Activated naive CD4-positive, alpha-beta T cell treated with anti-CD3 and anti-CD28 coated beads for 36 hours (primary cell): ENCODE measurements around the gene DEK. TPM values are rescaled to one million over a fixed set of nuclear protein-coding genes. Genes with fewer than 3 reads are reported as not detected.
"Not testable (repeated sequence)": the region's sequence is repeated elsewhere in the genome, so short reads cannot be mapped to it uniquely, and the experiment has no call there.

Experiments used
- CTCF ChIA-PET: fragments of 350-600 bp; sonication (Branson Sonifier 250); formaldehyde crosslinking; loops from one replicate; lab custom pipeline; 2021; ENCODE audit warnings: antibody characterized with exemption; lab: Charles Lee
- DNase-seq: peaks from one replicate; pipeline ENCODE4 v3.0.0-alpha.2; 2020
- H3K27ac Mint-ChIP-seq: one replicate; pipeline ENCODE4 v1.8.0; 2021; ENCODE audit warnings: mild to moderate bottlenecking, mixed read lengths
- H3K27me3 Mint-ChIP-seq: one replicate; pipeline ENCODE4 v1.8.0; 2021; ENCODE audit warnings: low read depth, mixed read lengths
- H3K36me3 Mint-ChIP-seq: one replicate; pipeline ENCODE4 v1.8.0; 2021; ENCODE audit warnings: low read depth, mixed read lengths
- H3K4me1 Mint-ChIP-seq: one replicate; pipeline ENCODE4 v1.8.0; 2021; ENCODE audit warnings: low read depth, mixed read lengths
- H3K4me3 Mint-ChIP-seq: one replicate; pipeline ENCODE4 v1.8.0; 2021; ENCODE audit warnings: mild to moderate bottlenecking, moderate library complexity, mixed read lengths
- H3K9me3 Mint-ChIP-seq: one replicate; pipeline ENCODE4 v1.8.0; 2021; ENCODE audit warnings: mixed read lengths
- intact Hi-C: fragments of 100-400 bp; cut with micrococcal nuclease; formaldehyde crosslinking; loops from one replicate; pipeline ENCODE4 v1.15.1; 2023
- total RNA-seq, 2 experiments: library from RNA; stranded (reverse); gene quantifications; one replicate each; pipeline ENCODE4 v1.2.3, GENCODE V29; 2021

The DEK gene
- total RNA-seq, 2 experiments from 2014 or later = 200 to 203 TPM

DNA sequence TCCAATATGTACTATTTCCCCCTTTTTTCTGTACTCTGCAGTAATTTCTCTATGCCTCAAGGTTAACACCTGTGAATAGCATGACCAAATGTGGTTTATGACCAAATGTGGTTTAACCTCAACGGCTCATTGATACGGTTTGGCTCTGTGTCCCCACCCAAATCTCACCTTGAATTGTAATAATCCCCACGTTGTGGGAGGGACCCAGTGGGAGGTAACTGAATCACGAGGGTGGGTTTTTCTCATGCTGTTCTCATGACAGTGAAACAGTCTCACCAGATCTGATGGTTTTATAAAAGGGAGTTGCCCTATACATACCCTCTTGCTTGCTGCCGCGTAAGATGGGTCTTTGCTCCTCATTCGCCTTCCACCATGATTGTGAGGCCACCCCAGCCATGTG is 18.7 kb downstream of the DEK start:
- H3K9me3 Mint-ChIP-seq = no peaks in the 10 kb centered on the region
- CTCF ChIA-PET = no interaction called here
- intact Hi-C loops = no loop called here
- peaks cover 55% of the 10 kb centered on the region for H3K4me1 Mint-ChIP-seq
- DNase-seq = no peak
- no peak overlapping the region for H3K4me3 Mint-ChIP-seq
- no peak overlapping the region for H3K27ac Mint-ChIP-seq
- H3K27me3 Mint-ChIP-seq = no peaks in the 10 kb centered on the region
- H3K36me3 Mint-ChIP-seq = peaks cover 78% of the 10 kb centered on the region

DNA sequence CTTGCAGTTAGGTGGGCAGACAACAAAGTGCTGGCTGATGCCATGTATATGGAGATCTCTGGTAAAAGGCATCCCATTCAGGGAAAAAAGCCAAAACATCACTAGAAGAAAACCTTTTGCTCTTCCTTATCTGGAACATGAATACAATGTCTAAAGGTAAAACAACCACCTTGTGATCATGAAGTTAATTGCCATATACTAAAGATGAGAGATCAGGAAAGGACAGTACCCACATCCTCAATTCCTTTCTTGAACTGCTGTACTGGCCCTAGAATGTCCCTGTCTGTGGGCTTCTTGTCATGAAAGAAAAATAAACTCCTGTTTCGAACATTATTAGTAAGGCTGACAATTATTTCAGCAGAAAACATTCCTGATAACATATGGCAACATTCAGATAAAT is 19.3 kb downstream of the DEK start:
- CTCF ChIA-PET = no interaction called here
- intact Hi-C loops = no loop called here
- H3K27me3 Mint-ChIP-seq = no peaks in the 10 kb centered on the region
- H3K36me3 Mint-ChIP-seq = peaks cover 78% of the 10 kb centered on the region
- peaks cover 55% of the 10 kb centered on the region for H3K4me1 Mint-ChIP-seq
- no peaks in the 10 kb centered on the region for H3K9me3 Mint-ChIP-seq
- no peak overlapping the region for H3K4me3 Mint-ChIP-seq
- no peak overlapping the region for H3K27ac Mint-ChIP-seq
- DNase-seq = no peak

DNA sequence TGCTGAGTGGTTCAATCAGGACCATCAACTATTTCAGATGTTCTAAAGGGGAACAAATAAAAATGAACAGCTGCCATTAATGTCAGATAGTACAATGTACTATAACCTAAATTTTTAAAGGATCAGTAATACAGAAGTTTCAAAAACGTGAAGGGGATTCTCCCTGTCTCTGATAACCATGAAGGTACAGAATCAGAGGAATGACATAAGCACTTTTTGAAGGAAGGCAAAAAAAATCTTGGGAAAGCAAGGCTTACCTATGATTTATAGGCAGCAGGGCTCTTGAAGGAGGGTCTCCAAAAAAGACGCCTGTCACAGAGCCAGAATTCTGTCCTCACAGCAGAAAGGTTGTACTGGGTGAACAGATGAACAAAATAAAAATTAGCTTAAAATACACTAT is 20.1 kb downstream of the DEK start:
- H3K27ac Mint-ChIP-seq = no peak overlapping the region
- H3K4me1 Mint-ChIP-seq = peaks cover 51% of the 10 kb centered on the region
- H3K36me3 Mint-ChIP-seq = peaks cover 74% of the 10 kb centered on the region
- no peak overlapping the region for H3K4me3 Mint-ChIP-seq
- no peak for DNase-seq
- intact Hi-C loops = loop anchor here (5.0 kb wide), 1 partner anchor 542 kb away; no protein-coding TSS in a partner anchor
- no peaks in the 10 kb centered on the region for H3K9me3 Mint-ChIP-seq
- CTCF ChIA-PET = interaction anchor here (0.6 kb wide), 1 partner anchor 41 kb away, joined by 5 read pairs; no protein-coding TSS in a partner anchor
- no peaks in the 10 kb centered on the region for H3K27me3 Mint-ChIP-seq

DNA sequence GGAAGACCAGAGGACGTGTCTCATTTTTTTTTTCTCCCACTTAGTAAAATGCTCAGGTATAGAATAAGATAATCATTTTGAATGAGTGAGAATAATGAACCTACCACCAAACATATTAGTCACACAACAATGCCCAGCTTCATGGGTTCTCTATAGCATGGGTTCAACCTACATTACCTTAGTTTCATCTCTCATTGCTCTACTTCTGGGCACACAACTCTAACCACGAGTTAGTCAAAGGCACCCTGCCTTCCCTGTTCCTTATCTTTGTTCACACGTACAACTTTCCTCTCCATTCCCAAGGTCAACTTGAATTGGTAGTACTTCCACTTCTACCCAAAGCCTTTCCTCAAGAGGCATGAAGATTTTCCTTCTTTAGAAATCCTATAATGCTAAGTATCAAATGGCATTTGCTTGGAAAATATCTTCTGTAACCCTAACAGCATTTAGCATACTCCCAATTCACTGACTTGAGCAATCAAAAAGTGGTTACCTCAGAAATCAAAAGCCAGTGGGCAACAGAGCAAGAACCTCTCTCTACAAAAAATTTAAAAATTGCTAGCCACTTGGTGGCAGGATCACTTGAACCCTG is 20.9 kb downstream of the DEK start:
- CTCF ChIA-PET = no interaction called here
- peaks cover 73% of the 10 kb centered on the region for H3K36me3 Mint-ChIP-seq
- no peak overlapping the region for H3K27ac Mint-ChIP-seq
- intact Hi-C loops = loop anchor here (5.0 kb wide), 1 partner anchor 541 kb away; no protein-coding TSS in a partner anchor
- DNase-seq = no peak
- H3K9me3 Mint-ChIP-seq = no peaks in the 10 kb centered on the region
- peaks cover 50% of the 10 kb centered on the region for H3K4me1 Mint-ChIP-seq
- H3K4me3 Mint-ChIP-seq = no peak overlapping the region
- H3K27me3 Mint-ChIP-seq = no peaks in the 10 kb centered on the region

DNA sequence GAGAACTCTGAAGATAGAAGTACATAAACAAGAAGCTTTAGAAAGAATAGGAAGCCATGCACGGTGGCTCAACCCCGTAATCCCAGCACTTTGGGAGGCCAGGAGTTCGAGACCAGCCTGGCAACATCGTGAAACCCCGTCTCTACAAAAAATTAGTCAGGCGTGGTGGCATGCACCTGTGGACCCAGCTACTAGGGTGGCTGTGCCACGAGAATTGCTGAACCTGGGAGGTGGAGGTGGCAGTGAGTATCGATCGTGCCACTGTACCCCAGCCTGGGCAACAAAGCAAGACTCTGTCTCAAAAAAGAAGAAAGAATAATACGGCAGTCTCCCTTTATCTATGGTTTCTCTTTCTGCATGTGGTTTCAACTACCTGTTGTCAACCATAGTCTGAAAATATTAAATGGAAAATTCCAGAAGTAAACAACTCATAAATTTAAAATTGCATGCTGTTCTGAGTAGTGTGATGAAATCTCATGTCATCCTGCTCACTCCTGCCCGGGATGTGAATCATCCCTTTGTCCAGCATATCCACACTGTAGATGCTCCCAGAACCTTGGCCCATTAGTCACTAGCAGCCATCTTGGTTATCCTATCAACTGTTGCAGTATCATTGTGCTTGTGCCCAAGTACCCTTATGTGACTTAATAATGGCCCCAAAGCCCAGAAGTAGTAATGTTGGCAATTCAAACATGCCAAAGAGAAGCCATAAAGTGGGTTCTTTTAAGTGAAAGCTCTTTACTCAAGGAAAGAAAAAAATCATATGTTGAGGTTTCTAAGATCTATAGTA is 22.1 kb downstream of the DEK start:
- no peaks in the 10 kb centered on the region for H3K27me3 Mint-ChIP-seq
- peak overlapping the region; percentile 42 for H3K4me3 Mint-ChIP-seq
- H3K36me3 Mint-ChIP-seq = peaks cover 73% of the 10 kb centered on the region
- no peak for DNase-seq
- intact Hi-C loops = loop anchor here (5.0 kb wide), 1 partner anchor 540 kb away; no protein-coding TSS in a partner anchor
- H3K27ac Mint-ChIP-seq = no peak overlapping the region
- peaks cover 50% of the 10 kb centered on the region for H3K4me1 Mint-ChIP-seq
- CTCF ChIA-PET = interaction anchor here (0.8 kb wide), 1 partner anchor 9 kb away, joined by 3 read pairs; no protein-coding TSS in a partner anchor
- no peaks in the 10 kb centered on the region for H3K9me3 Mint-ChIP-seq

DNA sequence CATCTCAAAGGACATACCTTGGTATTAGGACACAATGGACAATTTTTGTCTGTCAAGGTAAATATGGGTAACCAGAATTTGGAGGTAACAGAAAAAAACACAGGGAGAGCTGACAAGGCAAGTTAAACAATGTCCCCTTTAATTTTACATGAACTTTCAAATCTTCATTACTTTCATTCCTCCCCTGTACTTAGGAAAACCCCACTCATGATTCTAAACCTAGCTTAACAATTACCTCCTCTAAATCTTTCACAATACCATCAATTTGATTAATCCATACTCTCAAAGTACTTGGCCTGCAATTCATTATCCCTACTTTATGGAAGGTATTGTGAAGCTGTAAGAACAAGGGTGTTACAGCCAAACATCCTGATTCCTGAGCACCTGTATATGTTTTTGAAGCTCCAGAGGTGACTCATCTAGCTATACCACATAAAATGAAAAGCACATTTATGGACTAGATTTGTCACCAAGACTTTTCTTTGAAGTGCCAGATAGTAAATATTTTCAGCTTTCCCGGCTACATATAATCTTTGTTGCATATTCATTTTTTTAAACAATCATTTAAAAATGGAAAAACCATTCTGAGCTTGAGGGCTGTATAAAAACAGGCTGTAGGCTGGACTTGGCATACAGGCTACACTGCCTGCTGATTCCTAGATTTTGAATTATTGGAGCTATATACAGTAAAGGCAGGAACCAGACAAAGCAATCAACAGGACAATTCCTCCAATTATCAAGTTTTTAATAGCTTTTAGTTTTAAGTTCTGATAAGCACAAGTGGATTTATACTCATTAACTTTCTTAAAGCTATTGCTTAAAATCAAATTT is 22.9 kb downstream of the DEK start:
- DNase-seq = no peak
- CTCF ChIA-PET = interaction anchor here (0.6 to 0.8 kb wide), 2 partner anchors 10 to 520 kb away, joined by 3 read pairs; no protein-coding TSS in a partner anchor
- H3K36me3 Mint-ChIP-seq = peaks cover 73% of the 10 kb centered on the region
- no peaks in the 10 kb centered on the region for H3K27me3 Mint-ChIP-seq
- H3K4me3 Mint-ChIP-seq = no peak overlapping the region
- no peaks in the 10 kb centered on the region for H3K9me3 Mint-ChIP-seq
- H3K27ac Mint-ChIP-seq = peak overlapping the region; percentile 13
- intact Hi-C loops = loop anchor here (1.0 to 5.0 kb wide), 3 partner anchors 22 to 539 kb away; partner anchors contain the start of genes KDM1B and TPMT
- H3K4me1 Mint-ChIP-seq = peaks cover 45% of the 10 kb centered on the region

DNA sequence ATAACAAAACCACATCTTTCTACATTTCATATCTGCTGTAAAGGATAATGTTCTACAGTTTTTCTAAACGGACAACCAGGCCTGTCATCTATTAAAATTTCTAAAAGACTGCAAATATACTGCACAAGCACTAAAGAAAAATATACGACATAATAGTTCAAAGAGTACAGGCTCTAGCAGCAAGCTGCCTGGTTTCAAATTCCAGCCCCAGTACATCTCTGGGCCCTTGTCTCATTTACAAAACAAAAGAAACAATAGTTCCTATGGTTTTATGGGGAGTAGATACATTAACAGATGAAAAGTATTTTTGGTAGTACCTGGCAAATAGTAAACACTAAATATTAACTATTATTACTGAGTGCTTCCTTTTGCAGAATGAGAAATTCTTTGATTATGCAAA is 24.1 kb downstream of the DEK start:
- no peaks in the 10 kb centered on the region for H3K9me3 Mint-ChIP-seq
- peaks cover 73% of the 10 kb centered on the region for H3K36me3 Mint-ChIP-seq
- no peak overlapping the region for H3K4me3 Mint-ChIP-seq
- CTCF ChIA-PET = interaction anchor here (0.6 kb wide), 1 partner anchor 238 kb away, joined by 3 read pairs; no protein-coding TSS in a partner anchor
- intact Hi-C loops = loop anchor here (2.0 to 5.0 kb wide), 2 partner anchors 85 to 538 kb away; partner anchors contain the start of genes KDM1B and TPMT
- DNase-seq = no peak
- no peak overlapping the region for H3K27ac Mint-ChIP-seq
- no peaks in the 10 kb centered on the region for H3K27me3 Mint-ChIP-seq
- peaks cover 37% of the 10 kb centered on the region for H3K4me1 Mint-ChIP-seq

DNA sequence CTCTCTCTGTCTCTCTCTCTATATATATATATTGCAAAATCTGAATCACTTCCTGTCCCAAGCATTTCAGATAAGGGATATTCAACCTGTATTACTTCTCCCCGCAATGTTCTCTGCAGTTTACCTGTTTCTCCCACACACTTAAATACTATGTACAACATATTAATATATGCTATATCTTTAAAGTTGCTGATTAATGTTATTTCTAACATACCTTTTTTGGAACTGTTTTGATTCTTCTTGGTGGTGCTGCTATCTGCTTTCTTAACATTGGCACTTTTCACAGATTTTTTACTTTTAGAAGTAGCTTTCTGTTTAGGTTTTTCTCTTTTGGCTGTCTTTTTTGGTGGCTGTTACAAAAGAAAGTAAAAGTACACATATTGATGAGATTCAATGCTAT is 27.2 kb downstream of the DEK start:
- DNase-seq = no peak
- intact Hi-C loops = no loop called here
- H3K4me3 Mint-ChIP-seq = no peak overlapping the region
- H3K9me3 Mint-ChIP-seq = peaks cover 17% of the 10 kb centered on the region
- peaks cover 20% of the 10 kb centered on the region for H3K4me1 Mint-ChIP-seq
- CTCF ChIA-PET = no interaction called here
- no peaks in the 10 kb centered on the region for H3K27me3 Mint-ChIP-seq
- H3K27ac Mint-ChIP-seq = no peak overlapping the region
- peaks cover 74% of the 10 kb centered on the region for H3K36me3 Mint-ChIP-seq

DNA sequence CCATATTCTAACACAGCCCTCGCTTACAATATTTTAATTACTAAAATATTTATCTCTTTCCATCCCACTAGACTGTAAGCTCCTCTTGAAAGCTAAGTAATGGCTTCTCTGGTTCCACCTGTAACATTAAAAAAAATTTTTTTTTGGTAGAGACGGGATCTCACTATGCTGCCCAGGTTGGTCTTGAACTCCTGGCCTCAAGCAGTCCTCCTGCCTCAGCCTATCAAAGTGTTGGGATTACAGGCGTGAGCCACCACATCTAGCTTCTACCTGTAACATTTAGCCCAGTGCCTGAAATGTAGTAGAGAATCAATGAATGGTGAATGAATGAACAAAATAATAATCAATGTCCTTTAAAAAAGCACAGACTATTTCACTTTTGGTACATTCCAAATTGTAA is 28.8 kb downstream of the DEK start:
- H3K27ac Mint-ChIP-seq = no peak overlapping the region
- no peak overlapping the region for H3K4me3 Mint-ChIP-seq
- no peaks in the 10 kb centered on the region for H3K27me3 Mint-ChIP-seq
- intact Hi-C loops = no loop called here
- H3K9me3 Mint-ChIP-seq = peaks cover 32% of the 10 kb centered on the region
- DNase-seq = no peak
- CTCF ChIA-PET = no interaction called here
- H3K36me3 Mint-ChIP-seq = peaks cover 81% of the 10 kb centered on the region
- peaks cover 8% of the 10 kb centered on the region for H3K4me1 Mint-ChIP-seq

DNA sequence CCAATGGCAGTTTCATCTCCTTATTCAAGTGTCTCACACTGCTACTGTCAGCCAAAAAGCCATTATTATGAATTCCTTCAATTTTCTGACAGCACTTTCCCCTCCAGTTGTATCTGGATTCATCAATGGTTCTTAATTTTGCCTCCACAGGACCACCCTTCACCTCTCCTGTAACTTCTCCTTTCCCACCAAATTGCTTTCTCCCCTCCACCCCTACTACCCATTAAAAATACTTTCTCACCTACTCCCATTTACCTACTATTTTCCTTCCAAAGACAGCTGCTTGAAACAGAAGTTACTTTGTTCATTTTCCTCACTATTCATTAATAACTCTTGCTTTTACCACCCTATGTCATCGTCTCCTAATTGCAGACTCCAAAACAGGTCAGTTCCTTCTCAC is 29.8 kb downstream of the DEK start:
- H3K4me3 Mint-ChIP-seq = no peak overlapping the region
- no peak overlapping the region for H3K27ac Mint-ChIP-seq
- H3K36me3 Mint-ChIP-seq = peaks cover 90% of the 10 kb centered on the region
- H3K9me3 Mint-ChIP-seq = peaks cover 35% of the 10 kb centered on the region
- intact Hi-C loops = no loop called here
- DNase-seq = no peak
- CTCF ChIA-PET = interaction anchor here (0.7 kb wide), 1 partner anchor 1374 kb away, joined by 3 read pairs; no protein-coding TSS in a partner anchor
- H3K27me3 Mint-ChIP-seq = no peaks in the 10 kb centered on the region
- H3K4me1 Mint-ChIP-seq = peaks cover 8% of the 10 kb centered on the region

DNA sequence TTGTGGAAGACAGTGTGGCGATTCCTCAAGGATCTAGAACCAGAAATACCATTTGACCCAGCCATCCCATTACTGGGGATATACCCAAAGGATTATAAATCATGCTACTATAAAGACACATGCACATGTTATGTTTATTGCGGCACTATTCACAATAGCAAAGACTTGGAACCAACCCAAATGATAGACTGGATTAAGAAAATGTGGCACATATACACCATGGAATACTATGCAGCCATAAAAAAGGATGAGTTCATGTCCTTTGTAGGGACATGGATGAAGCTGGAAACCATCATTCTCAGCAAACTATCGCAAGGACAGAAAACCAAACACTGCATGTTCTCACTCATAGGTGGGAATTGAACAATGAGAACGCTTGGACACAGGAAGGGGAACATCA is 30.6 kb downstream of the DEK start:
- intact Hi-C loops, H3K4me3 Mint-ChIP-seq, DNase-seq, H3K4me1 Mint-ChIP-seq, CTCF ChIA-PET, H3K27me3 Mint-ChIP-seq, H3K27ac Mint-ChIP-seq: not testable (repeated sequence)
- H3K36me3 Mint-ChIP-seq = peaks cover 93% of the 10 kb centered on the region
- H3K9me3 Mint-ChIP-seq = peaks cover 37% of the 10 kb centered on the region

DNA sequence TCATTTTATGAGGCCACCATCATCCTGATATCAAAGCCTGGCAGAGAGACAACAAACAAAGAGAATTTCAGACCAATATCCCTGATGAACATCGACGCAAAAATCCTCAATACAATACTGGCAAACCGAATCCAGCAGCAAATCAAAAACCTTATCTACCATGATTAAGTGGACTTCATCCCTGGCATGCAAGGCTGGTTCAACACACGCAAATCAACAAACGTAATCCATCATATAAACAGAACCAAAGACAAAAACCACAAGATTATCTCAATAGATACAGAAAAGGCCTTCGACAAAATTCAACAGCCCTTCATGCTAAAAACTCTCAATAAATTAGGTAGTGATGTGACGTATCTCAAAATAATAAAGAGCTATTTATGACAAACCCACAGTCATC is 32.5 kb downstream of the DEK start:
- DNase-seq, H3K27me3 Mint-ChIP-seq, intact Hi-C loops, H3K4me1 Mint-ChIP-seq, H3K4me3 Mint-ChIP-seq, H3K27ac Mint-ChIP-seq: not testable (repeated sequence)
- CTCF ChIA-PET = interaction anchor here (1.5 kb wide), 1 partner anchor 110 kb away, joined by 3 read pairs; the partner anchor contains the start of gene NHLRC1
- Mint-ChIP-seq H3K9me3 (peaks cover 37% of the 10 kb centered on the region), H3K36me3 (peaks cover 92% of the 10 kb centered on the region)
